Transverse colon (tissue), 4 donors: Measurements from ENCODE around the gene CAMTA1.

ENCODE experiments used
- EP300 ChIP-seq: sonication (generic); formaldehyde crosslinking; IDR thresholded peaks from one replicate; pipeline ENCODE4 v1.6.1; 2017; ENCODE audit warnings: antibody characterized with exemption, low read depth
- POLR2A ChIP-seq: fragments of 450-650 bp; IDR thresholded peaks from one replicate; pipeline ENCODE4 v1.6.1; 2016; ENCODE audit warnings: antibody characterized with exemption, mild to moderate bottlenecking, moderate library complexity
- POLR2AphosphoS5 ChIP-seq, 3 donors: sonication (generic); formaldehyde crosslinking; IDR thresholded peaks; one replicate each; pipeline ENCODE4 v1.6.1; 2016; ENCODE audit warnings: antibody characterized with exemption in 3 of 3
- TF ChIP-seq, protein P1 (sequence below), 5 experiments: fragments of 200-600 bp in 3 of 5; fragments of 450-650 bp in 2 of 5; sonication (generic) in 3 of 5; IDR thresholded peaks; 1 replicate in 2 of 5; 2 replicates in 3 of 5; pipeline ENCODE4 v1.5.1; 2016 to 2017; ENCODE audit warnings: antibody characterized with exemption in 5 of 5, inconsistent platforms in 3 of 5, mild to moderate bottlenecking in 2 of 5, moderate library complexity in 1 of 5

DNA sequence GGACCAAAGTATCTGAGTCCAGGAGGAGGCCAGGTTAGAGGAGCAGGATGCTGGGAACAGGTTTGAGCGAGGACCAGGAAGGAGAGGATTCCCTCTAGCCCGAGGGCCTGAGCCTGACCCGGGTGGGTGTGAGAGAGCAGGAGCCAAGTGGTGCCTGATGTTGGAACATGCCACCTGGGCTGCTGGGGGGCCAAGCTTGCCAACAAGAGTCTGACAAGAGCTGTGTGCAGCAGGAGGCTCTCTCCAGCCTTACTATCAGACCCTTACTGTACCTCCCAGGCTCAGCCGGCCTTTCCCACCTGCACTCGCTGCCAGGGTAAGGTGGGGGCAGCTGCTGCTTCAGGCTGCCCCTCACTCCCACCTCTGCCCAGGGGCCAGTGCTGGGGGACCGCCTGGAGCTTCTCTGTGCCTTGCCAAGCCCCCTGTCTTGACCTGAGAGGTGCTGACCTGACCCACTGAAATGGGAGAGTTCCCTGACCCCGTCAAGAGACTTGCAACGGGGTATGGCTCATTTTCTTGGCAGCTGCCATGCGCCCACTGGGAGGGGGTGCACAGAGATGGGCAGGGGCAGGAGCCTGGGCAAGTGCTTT lies 826.3 kb downstream of the CAMTA1 start:
- TF ChIP-seq, protein P1, sequence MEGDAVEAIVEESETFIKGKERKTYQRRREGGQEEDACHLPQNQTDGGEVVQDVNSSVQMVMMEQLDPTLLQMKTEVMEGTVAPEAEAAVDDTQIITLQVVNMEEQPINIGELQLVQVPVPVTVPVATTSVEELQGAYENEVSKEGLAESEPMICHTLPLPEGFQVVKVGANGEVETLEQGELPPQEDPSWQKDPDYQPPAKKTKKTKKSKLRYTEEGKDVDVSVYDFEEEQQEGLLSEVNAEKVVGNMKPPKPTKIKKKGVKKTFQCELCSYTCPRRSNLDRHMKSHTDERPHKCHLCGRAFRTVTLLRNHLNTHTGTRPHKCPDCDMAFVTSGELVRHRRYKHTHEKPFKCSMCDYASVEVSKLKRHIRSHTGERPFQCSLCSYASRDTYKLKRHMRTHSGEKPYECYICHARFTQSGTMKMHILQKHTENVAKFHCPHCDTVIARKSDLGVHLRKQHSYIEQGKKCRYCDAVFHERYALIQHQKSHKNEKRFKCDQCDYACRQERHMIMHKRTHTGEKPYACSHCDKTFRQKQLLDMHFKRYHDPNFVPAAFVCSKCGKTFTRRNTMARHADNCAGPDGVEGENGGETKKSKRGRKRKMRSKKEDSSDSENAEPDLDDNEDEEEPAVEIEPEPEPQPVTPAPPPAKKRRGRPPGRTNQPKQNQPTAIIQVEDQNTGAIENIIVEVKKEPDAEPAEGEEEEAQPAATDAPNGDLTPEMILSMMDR (IDR thresholded peaks at IDR 0.05), result no peak
- TF ChIP-seq POLR2A, result no peak
- no peak for TF ChIP-seq EP300
- no peak for TF ChIP-seq POLR2AphosphoS5 (IDR thresholded peaks at IDR 0.05)
